Measurements from ENCODE around the gene KIF1C. TPM values are rescaled to one million over a fixed set of nuclear protein-coding genes. Genes with fewer than 3 reads are reported as not detected.

Gene KIF1C
- total RNA-seq, 2 donors from 2014 or later: 59.5 to 88.9 TPM

DNA sequence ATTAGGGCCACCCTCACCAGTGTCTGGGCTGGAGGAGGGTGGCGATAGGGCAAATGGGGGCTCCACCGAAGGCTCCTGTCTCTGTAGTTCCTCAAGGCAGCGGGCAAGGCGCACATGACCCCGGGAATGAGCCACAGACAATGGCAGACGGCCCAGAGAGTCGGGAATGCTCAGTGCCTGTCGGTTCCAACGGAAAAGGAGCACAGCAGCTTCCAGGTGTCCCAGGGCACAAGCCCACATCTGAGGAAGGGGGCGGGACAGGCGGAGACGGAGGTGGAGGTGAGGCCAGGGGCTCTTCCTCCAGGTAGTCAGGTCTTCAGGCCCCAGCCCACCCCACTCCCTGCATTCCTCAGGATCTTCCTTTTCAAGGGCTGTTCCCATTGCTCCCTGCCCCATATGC is 25.0 kb upstream of the KIF1C start:
- no peaks in the 10 kb centered on the region for H3K9me3 ChIP-seq
- H3K4me1 ChIP-seq (replicated peaks): peaks cover 12% of the 10 kb centered on the region
- H3K27me3 ChIP-seq (replicated peaks; ENCODE audit: insufficient read depth): no peaks in the 10 kb centered on the region
- peaks cover 8 to 12% of the 10 kb centered on the region in 2 donors for H3K36me3 ChIP-seq
- H3K27ac ChIP-seq: no peak overlapping the region
- H3K4me3 ChIP-seq: no peak overlapping the region
- no peak for DNase-seq (ENCODE audit: low spot score)
- intact Hi-C loops (cut with DNase I): no loop called here
- WGBS: 72% methylated on average over 12 of the region's 12 CpGs
- TF ChIP-seq POLR2A (IDR thresholded peaks at IDR 0.05) (no peak), POLR2AphosphoS5 (IDR thresholded peaks at IDR 0.05) (no peak)
- TF ChIP-seq, protein P1, sequence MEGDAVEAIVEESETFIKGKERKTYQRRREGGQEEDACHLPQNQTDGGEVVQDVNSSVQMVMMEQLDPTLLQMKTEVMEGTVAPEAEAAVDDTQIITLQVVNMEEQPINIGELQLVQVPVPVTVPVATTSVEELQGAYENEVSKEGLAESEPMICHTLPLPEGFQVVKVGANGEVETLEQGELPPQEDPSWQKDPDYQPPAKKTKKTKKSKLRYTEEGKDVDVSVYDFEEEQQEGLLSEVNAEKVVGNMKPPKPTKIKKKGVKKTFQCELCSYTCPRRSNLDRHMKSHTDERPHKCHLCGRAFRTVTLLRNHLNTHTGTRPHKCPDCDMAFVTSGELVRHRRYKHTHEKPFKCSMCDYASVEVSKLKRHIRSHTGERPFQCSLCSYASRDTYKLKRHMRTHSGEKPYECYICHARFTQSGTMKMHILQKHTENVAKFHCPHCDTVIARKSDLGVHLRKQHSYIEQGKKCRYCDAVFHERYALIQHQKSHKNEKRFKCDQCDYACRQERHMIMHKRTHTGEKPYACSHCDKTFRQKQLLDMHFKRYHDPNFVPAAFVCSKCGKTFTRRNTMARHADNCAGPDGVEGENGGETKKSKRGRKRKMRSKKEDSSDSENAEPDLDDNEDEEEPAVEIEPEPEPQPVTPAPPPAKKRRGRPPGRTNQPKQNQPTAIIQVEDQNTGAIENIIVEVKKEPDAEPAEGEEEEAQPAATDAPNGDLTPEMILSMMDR (IDR thresholded peaks at IDR 0.05): no peak

DNA sequence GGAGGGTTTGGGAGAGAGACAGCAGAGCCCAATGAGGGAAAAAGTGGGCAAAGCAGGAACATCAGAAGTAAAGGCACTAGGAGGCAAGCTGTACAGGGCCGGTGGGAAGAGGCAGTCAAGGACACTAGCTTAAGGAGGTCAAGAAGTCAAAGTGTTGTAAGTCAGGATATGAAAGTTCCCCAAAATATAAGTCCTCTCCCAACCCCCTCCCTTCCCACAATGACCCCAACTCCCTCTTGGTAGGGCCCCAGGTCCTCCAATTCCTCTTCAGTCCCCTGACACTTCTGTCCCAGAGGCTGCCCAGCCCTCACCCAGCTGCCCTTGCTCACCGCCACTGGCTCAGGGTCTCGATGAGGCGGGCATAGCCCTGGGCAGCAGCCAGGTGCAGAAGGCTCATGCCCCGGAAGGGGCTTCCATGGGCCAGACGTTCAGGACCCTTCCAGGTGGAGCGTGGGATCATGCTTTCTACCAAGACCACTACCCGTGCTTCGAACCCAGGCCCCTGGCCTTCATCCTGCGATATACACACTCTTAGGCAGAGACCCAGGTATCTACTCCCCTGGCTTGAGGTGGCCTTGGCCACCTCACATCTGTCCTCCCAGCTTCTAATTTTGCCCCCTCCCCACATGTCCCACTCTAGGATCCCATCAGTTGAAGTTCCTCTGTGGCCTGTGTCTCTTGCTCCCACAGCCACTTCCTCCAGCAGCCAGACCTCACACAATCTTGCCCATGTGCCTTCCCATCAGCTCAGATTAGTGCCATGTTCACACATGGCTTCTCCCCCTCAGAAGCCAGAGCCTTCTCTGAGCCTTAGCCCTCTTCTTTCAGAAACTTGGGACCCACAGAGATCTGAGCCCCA is 24.3 kb upstream of the KIF1C start:
- Histone ChIP-seq H3K9me3 (no peaks in the 10 kb centered on the region), H3K36me3 (peaks cover 8 to 12% of the 10 kb centered on the region in 2 donors), H3K4me1 (replicated peaks) (peaks cover 8% of the 10 kb centered on the region), H3K27ac (no peak overlapping the region), H3K4me3 (no peak overlapping the region), H3K27me3 (replicated peaks; ENCODE audit: insufficient read depth) (no peaks in the 10 kb centered on the region)
- TF ChIP-seq, protein P1 (IDR thresholded peaks at IDR 0.05): no peak
- no peak for TF ChIP-seq POLR2AphosphoS5 (IDR thresholded peaks at IDR 0.05)
- TF ChIP-seq POLR2A (IDR thresholded peaks at IDR 0.05): no peak
- no peak for DNase-seq (ENCODE audit: low spot score)
- 92% methylated on average over 10 of the region's 10 CpGs for WGBS
- intact Hi-C loops (cut with DNase I): no loop called here

DNA sequence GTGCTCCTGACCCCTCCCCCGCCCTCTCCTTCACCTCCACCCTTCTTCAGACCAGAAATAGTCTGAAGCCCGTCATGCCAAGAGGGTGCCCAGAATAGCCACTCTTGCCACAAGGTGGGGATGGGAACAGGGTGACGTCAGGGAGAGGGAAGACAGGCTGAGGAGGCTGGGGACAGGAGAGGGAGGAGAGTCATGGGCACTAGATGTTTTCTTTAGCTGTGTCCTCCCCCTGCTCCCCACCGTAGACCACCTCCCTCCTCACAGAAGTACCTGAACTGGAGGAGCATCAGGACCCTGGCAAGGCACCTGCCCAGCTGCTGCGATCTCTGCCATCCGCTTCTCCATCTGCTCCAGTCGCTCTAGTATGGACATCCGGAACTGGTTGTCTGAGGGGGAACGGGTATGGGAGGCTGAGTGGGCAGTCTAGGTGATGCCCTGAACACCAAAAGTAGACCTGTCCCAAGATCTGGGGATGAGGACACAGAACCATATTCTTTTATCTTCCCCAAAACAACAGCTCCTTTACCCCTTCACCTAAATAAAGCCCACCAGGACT is 23.6 kb upstream of the KIF1C start:
- Histone ChIP-seq H3K36me3 (peaks cover 8 to 12% of the 10 kb centered on the region in 2 donors), H3K27ac (no peak overlapping the region), H3K27me3 (replicated peaks; ENCODE audit: insufficient read depth) (no peaks in the 10 kb centered on the region), H3K9me3 (no peaks in the 10 kb centered on the region), H3K4me3 (no peak overlapping the region), H3K4me1 (replicated peaks) (peaks cover 1% of the 10 kb centered on the region)
- TF ChIP-seq POLR2A (IDR thresholded peaks at IDR 0.05) (no peak), POLR2AphosphoS5 (IDR thresholded peaks at IDR 0.05) (no peak)
- TF ChIP-seq, protein P1 (IDR thresholded peaks at IDR 0.05): no peak
- no peak for DNase-seq (ENCODE audit: low spot score)
- intact Hi-C loops (cut with DNase I): no loop called here
- 80% methylated on average over 9 of the region's 9 CpGs for WGBS

DNA sequence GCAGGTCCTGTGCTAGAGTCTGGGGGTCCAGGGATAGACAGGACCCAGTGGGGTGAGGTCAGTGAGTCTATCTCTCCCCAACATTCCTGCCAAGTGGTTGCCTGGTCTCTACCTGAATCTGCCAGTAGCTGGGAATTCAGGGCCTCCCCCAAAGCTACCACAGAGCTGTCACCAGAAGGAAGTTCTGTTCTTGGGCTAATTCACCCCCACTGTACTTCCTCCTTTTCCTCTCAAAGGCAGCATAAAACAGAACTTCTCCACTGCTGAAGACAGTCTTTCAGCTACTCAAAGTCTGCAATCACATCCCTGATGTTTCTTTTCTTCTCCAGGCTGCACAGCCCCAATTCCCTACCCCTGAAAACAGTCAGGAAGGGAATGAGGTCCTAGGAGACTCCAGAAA is 19.0 kb upstream of the KIF1C start:
- no peak for TF ChIP-seq POLR2AphosphoS5 (IDR thresholded peaks at IDR 0.05)
- TF ChIP-seq, protein P1 (IDR thresholded peaks at IDR 0.05): no peak
- TF ChIP-seq POLR2A (IDR thresholded peaks at IDR 0.05): no peak
- no peak overlapping the region for H3K4me3 ChIP-seq
- no peaks in the 10 kb centered on the region for H3K4me1 ChIP-seq (replicated peaks)
- H3K27ac ChIP-seq: no peak overlapping the region
- H3K9me3 ChIP-seq: no peaks in the 10 kb centered on the region
- no peak for DNase-seq (ENCODE audit: low spot score)
- intact Hi-C loops (cut with DNase I): no loop called here
- H3K27me3 ChIP-seq (replicated peaks; ENCODE audit: insufficient read depth): no peaks in the 10 kb centered on the region
- H3K36me3 ChIP-seq: peaks cover 0 to 8% of the 10 kb centered on the region in 2 donors

Data from prostate gland (tissue), 2 donors.